NB4 (cell line): ENCODE measurements around the gene STK33.

Experiments used
- DNase-seq: peaks from one replicate; pipeline ENCODE4 v3.0.0; 2010; ENCODE audit warnings: low read depth
- H3K4me3 ChIP-seq: one replicate; pipeline ENCODE4 v1.5.1; 2011; ENCODE audit warnings: mild to moderate bottlenecking, low read depth, low read length, moderate library complexity
- CTCF ChIP-seq: IDR thresholded peaks from one replicate; pipeline ENCODE4 v1.5.1; 2012; ENCODE audit warnings: low read depth, low read length
- MYC ChIP-seq: IDR thresholded peaks from 2 replicates; pipeline ENCODE4 v1.6.1; 2011; ENCODE audit warnings: low read depth, low read length
- POLR2A ChIP-seq: IDR thresholded peaks from 2 replicates; pipeline ENCODE4 v1.6.1; 2011; ENCODE audit warnings: mild to moderate bottlenecking; ENCODE audit not compliant: insufficient read length; ENCODE audit errors: extremely low read depth
- TF ChIP-seq, protein P1 (sequence below): IDR thresholded peaks from 2 replicates; pipeline ENCODE4 v1.6.1; 2011; ENCODE audit warnings: low read depth, low read length

The STK33 gene

GRCh38 chr11:8577791-8578581, 16.0 kb downstream of the STK33 start:
- no peak for DNase-seq
- no peak for TF ChIP-seq POLR2A
- TF ChIP-seq, protein P1, sequence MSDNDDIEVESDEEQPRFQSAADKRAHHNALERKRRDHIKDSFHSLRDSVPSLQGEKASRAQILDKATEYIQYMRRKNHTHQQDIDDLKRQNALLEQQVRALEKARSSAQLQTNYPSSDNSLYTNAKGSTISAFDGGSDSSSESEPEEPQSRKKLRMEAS, result no peak
- no peak for TF ChIP-seq MYC
- TF ChIP-seq CTCF, result no peak

GRCh38 chr11:8574798-8575197, 19.2 kb downstream of the STK33 start:
- no peak for TF ChIP-seq MYC
- TF ChIP-seq, protein P1, result no peak
- TF ChIP-seq POLR2A, result no peak
- TF ChIP-seq CTCF, result no peak
- no peak overlapping the region for H3K4me3 ChIP-seq
- no peak for DNase-seq

More at GRCh38 chr11:8577791-8578581, 16.0 kb downstream of the STK33 start:
- H3K4me3 ChIP-seq, result no peak overlapping the region

DNA sequence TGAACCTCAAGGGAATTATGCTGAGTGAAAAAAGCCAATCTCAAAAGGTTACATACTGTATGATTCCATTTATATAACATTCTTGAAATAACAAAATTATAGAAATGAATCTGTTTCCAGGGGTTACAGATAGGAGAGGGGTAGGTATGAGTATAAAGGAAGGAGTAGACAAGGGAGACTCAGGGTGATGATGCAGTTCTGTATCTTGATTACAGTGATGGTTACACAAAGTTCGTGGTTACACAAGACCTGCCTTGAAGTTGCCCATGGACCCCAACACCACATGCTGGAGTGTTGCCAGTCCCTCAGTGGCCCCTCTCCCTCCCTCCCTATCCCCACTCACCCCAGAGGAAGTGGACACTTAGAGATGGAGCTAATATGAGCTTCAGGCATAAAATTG, 20.3 kb downstream of the STK33 start:
- TF ChIP-seq, protein P1, result no peak
- no peak for TF ChIP-seq CTCF
- no peak for TF ChIP-seq POLR2A
- TF ChIP-seq MYC, result no peak
- no peak for DNase-seq
- no peak overlapping the region for H3K4me3 ChIP-seq

GRCh38 chr11:8567602-8568198, 26.3 kb downstream of the STK33 start:
- TF ChIP-seq, protein P1, result no peak
- TF ChIP-seq MYC, result no peak
- no peak for TF ChIP-seq POLR2A
- TF ChIP-seq CTCF, result no peak
- H3K4me3 ChIP-seq, result no peak overlapping the region
- no peak for DNase-seq

- DNase-seq, result peak; percentile 48
- H3K4me3 ChIP-seq, result no peak overlapping the region
- no peak for TF ChIP-seq POLR2A
- peak; percentile 26 for TF ChIP-seq CTCF
Observed at GRCh38 chr11:8566613-8567210, 27.3 kb downstream of the STK33 start.
